DOHH2 (cell line): ENCODE data around the gene ADCY5.

Experiments
- CTCF ChIP-seq: fragments of 200-600 bp; sonication (generic); IDR thresholded peaks from one replicate; pipeline ENCODE4 v1.5.1; 2014; ENCODE audit warnings: antibody characterized with exemption, mild to moderate bottlenecking, low read depth, low read length; ENCODE audit not compliant: poor library complexity, severe bottlenecking
- EZH2phosphoT487 ChIP-seq: fragments of 200-600 bp; sonication (generic); IDR thresholded peaks from 2 replicates; pipeline ENCODE4 v1.6.1; 2017; ENCODE audit warnings: borderline replicate concordance, mild to moderate bottlenecking, antibody characterized with exemption, low read length, moderate library complexity, mixed read lengths

GRCh38 chr3:123338620-123339061 is 110.2 kb downstream of the ADCY5 start:
- no peak for TF ChIP-seq CTCF
- no peak for TF ChIP-seq EZH2phosphoT487
